Osteocyte (in vitro differentiated cells): Measurements from ENCODE around the gene ALS2CL. TPM values are rescaled to one million over a fixed set of nuclear protein-coding genes. Genes with fewer than 3 reads are reported as not detected.

Source experiments
- DNase-seq: peaks from one replicate; pipeline ENCODE4 v3.0.0; 2021; ENCODE audit warnings: mixed read lengths; ENCODE audit not compliant: unreplicated experiment; ENCODE audit errors: extremely low spot score
- H3K27ac Mint-ChIP-seq: one replicate; pipeline ENCODE4 v1.8.0; 2021; ENCODE audit warnings: mild to moderate bottlenecking, mixed read lengths; ENCODE audit not compliant: unreplicated experiment
- H3K27me3 Mint-ChIP-seq: one replicate; pipeline ENCODE4 v1.8.0; 2021; ENCODE audit warnings: mixed read lengths; ENCODE audit not compliant: unreplicated experiment
- H3K36me3 Mint-ChIP-seq: one replicate; pipeline ENCODE4 v1.8.0; 2021; ENCODE audit warnings: mixed read lengths; ENCODE audit not compliant: unreplicated experiment
- H3K4me1 Mint-ChIP-seq: one replicate; pipeline ENCODE4 v1.8.0; 2021; ENCODE audit warnings: mixed read lengths; ENCODE audit not compliant: unreplicated experiment
- H3K4me3 Mint-ChIP-seq: one replicate; pipeline ENCODE4 v1.8.0; 2021; ENCODE audit warnings: mild to moderate bottlenecking, moderate library complexity, mixed read lengths; ENCODE audit not compliant: unreplicated experiment
- H3K9me3 Mint-ChIP-seq: one replicate; pipeline ENCODE4 v1.8.0; 2021; ENCODE audit warnings: mixed read lengths; ENCODE audit not compliant: unreplicated experiment
- CTCF ChIP-seq: fragments of 200-600 bp; sonication (generic); IDR thresholded peaks from 2 replicates; pipeline ENCODE4 v1.5.0; 2021; ENCODE audit warnings: antibody characterized with exemption, mild to moderate bottlenecking, moderate library complexity
- total RNA-seq: library from RNA; stranded (reverse); gene quantifications from 2 replicates; pipeline ENCODE4 v1.2.1, GENCODE V29; 2021

Gene ALS2CL
- total RNA-seq, 1 donor from 2014 or later, result 0.99 TPM

GRCh38 chr3:46675843-46676567 lies 17.5 kb downstream of the ALS2CL start:
- no peak for DNase-seq
- peaks cover 4% of the 10 kb centered on the region for H3K27me3 Mint-ChIP-seq

GRCh38 chr3:46675426-46675825 lies 18.1 kb downstream of the ALS2CL start:
- no peak for DNase-seq
- Mint-ChIP-seq H3K27ac (no peak overlapping the region), H3K4me3 (no peak overlapping the region)

More at GRCh38 chr3:46675843-46676567, 17.5 kb downstream of the ALS2CL start:
- H3K36me3 Mint-ChIP-seq, result no peaks in the 10 kb centered on the region
- no peak overlapping the region for H3K4me3 Mint-ChIP-seq
- H3K9me3 Mint-ChIP-seq, result no peaks in the 10 kb centered on the region
- H3K27ac Mint-ChIP-seq, result no peak overlapping the region
- no peak for TF ChIP-seq CTCF
- H3K4me1 Mint-ChIP-seq, result no peaks in the 10 kb centered on the region

GRCh38 chr3:46674031-46674845 lies 19.2 kb downstream of the ALS2CL start:
- no peaks in the 10 kb centered on the region for H3K27me3 Mint-ChIP-seq
- no peak overlapping the region for H3K27ac Mint-ChIP-seq
- H3K4me1 Mint-ChIP-seq, result no peaks in the 10 kb centered on the region
- DNase-seq, result no peak
- TF ChIP-seq CTCF, result no peak
- no peaks in the 10 kb centered on the region for H3K9me3 Mint-ChIP-seq
- no peaks in the 10 kb centered on the region for H3K36me3 Mint-ChIP-seq
- H3K4me3 Mint-ChIP-seq, result no peak overlapping the region

More at GRCh38 chr3:46675426-46675825, 18.1 kb downstream of the ALS2CL start:
- TF ChIP-seq CTCF, result no peak
- Mint-ChIP-seq H3K36me3 (no peaks in the 10 kb centered on the region), H3K9me3 (no peaks in the 10 kb centered on the region), H3K4me1 (no peaks in the 10 kb centered on the region), H3K27me3 (peaks cover 3% of the 10 kb centered on the region)

GRCh38 chr3:46673151-46674030 lies 20.1 kb downstream of the ALS2CL start:
- Mint-ChIP-seq H3K4me1 (no peaks in the 10 kb centered on the region), H3K27ac (no peak overlapping the region), H3K9me3 (no peaks in the 10 kb centered on the region), H3K4me3 (no peak overlapping the region), H3K36me3 (no peaks in the 10 kb centered on the region), H3K27me3 (no peaks in the 10 kb centered on the region)
- DNase-seq, result no peak
- no peak for TF ChIP-seq CTCF
